ENCODE results near the gene REG1B.

DNA sequence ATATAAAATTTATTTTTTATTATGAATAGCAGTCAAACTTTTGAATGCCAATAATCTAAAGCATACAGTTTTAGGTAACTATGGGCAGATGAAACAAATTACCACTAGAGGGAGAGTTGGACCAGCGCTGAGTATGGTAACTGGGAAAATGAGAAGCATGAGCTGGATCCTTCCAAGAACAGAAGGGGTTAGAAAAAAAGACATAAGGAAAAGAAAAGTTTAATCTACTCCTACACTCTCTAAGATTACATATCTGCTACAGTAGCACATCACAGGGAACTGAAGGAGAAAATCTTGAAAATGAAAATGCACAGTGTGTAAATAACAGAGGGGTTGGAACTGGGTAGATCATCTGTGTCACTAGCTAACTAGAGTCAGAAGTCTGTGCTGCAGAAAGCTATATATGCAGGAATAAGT lies 46.8 kb downstream of the REG1B start:
- TF ChIP-seq, protein P1, sequence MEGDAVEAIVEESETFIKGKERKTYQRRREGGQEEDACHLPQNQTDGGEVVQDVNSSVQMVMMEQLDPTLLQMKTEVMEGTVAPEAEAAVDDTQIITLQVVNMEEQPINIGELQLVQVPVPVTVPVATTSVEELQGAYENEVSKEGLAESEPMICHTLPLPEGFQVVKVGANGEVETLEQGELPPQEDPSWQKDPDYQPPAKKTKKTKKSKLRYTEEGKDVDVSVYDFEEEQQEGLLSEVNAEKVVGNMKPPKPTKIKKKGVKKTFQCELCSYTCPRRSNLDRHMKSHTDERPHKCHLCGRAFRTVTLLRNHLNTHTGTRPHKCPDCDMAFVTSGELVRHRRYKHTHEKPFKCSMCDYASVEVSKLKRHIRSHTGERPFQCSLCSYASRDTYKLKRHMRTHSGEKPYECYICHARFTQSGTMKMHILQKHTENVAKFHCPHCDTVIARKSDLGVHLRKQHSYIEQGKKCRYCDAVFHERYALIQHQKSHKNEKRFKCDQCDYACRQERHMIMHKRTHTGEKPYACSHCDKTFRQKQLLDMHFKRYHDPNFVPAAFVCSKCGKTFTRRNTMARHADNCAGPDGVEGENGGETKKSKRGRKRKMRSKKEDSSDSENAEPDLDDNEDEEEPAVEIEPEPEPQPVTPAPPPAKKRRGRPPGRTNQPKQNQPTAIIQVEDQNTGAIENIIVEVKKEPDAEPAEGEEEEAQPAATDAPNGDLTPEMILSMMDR (IDR thresholded peaks at IDR 0.05; ENCODE audit: insufficient read depth, low read length), result peak; percentile 31
- no peak for TF ChIP-seq GABPA (IDR thresholded peaks at IDR 0.05; ENCODE audit: low read depth)
- TF ChIP-seq REST (IDR thresholded peaks at IDR 0.05; ENCODE audit: insufficient replicate concordance, low read depth), result no peak
- no peak for TF ChIP-seq POLR2AphosphoS5 (IDR thresholded peaks at IDR 0.05; ENCODE audit: low read depth)
- no peak for TF ChIP-seq SPI1 (IDR thresholded peaks at IDR 0.05; ENCODE audit: borderline replicate concordance, low read depth)

Measured in HL-60 (cell line).